Hepatocyte (in vitro differentiated cells): ENCODE measurements around the gene BMP4.

Experiments
- CTCF ChIP-seq: fragments of 200-600 bp; sonication (generic); IDR thresholded peaks from 2 replicates; pipeline ENCODE4 v1.5.1; 2016; ENCODE audit warnings: antibody characterized with exemption, mild to moderate bottlenecking; ENCODE audit not compliant: poor library complexity
- EZH2 ChIP-seq: fragments of 200-600 bp; sonication (generic); IDR thresholded peaks from 2 replicates; pipeline ENCODE4 v1.6.1; 2016; ENCODE audit warnings: antibody characterized with exemption, mild to moderate bottlenecking, borderline replicate concordance

DNA sequence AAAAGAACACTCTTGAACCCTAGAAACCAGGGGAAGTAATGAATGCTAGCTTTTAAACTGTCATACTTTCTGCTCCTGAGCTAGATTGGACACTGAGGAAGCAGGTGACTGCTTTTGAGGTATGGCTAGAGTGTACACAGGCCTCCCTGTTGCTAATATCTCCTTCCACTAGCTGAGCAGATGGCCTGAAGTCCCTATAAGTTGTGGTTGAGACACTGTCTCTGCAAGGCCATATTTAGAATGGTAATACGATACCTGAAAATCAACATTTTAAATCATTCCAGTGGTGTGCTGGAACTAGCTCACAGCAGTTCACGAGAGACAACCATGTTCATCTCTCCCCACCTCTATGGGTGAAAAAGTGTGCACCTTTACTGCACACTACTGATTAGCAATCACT is 46.4 kb upstream of the BMP4 start:
- TF ChIP-seq CTCF (no peak), EZH2 (no peak)
